ENCODE results near the gene KIAA0232.

Gene KIAA0232

GRCh38 chr4:6851962-6852361 lies 69.4 kb downstream of the KIAA0232 start:
- no peak for DNase-seq

GRCh38 chr4:6852582-6852981 lies 70.1 kb downstream of the KIAA0232 start:
- peak; percentile 33 to 68 for DNase-seq

GRCh38 chr4:6854098-6854744 lies 71.7 kb downstream of the KIAA0232 start:
- DNase-seq = no peak

GRCh38 chr4:6855692-6856297 lies 73.3 kb downstream of the KIAA0232 start:
- no peak for DNase-seq

- DNase-seq = no peak
Observed at GRCh38 chr4:6856391-6856790, 73.9 kb downstream of the KIAA0232 start.

GRCh38 chr4:6857009-6857882 lies 74.7 kb downstream of the KIAA0232 start:
- DNase-seq = no peak

GRCh38 chr4:6858997-6859396 lies 76.5 kb downstream of the KIAA0232 start:
- no peak for DNase-seq

GRCh38 chr4:6859543-6859942 lies 77.0 kb downstream of the KIAA0232 start:
- no peak for DNase-seq

- DNase-seq = no peak
Observed at GRCh38 chr4:6868386-6868785, 85.9 kb downstream of the KIAA0232 start.

- DNase-seq = no peak
Observed at GRCh38 chr4:6869944-6870343, 87.4 kb downstream of the KIAA0232 start.

- peak; percentile 28 to 59 for DNase-seq
Observed at GRCh38 chr4:6873291-6873690, 90.8 kb downstream of the KIAA0232 start.

GRCh38 chr4:6873792-6874461 lies 91.4 kb downstream of the KIAA0232 start:
- peak in 1 of 2 experiments; percentile 61 for DNase-seq

- no peak for DNase-seq
Observed at GRCh38 chr4:6874981-6875380, 92.5 kb downstream of the KIAA0232 start.

- no peak for DNase-seq
Observed at GRCh38 chr4:6875431-6875831, 92.9 kb downstream of the KIAA0232 start.

GRCh38 chr4:6876440-6876839 lies 93.9 kb downstream of the KIAA0232 start:
- DNase-seq = no peak

- DNase-seq = no peak
Observed at GRCh38 chr4:6877067-6877466, 94.5 kb downstream of the KIAA0232 start.

GRCh38 chr4:6878451-6879059 lies 96.0 kb downstream of the KIAA0232 start:
- no peak for DNase-seq

- DNase-seq = no peak
Observed at GRCh38 chr4:6880691-6881090, 98.2 kb downstream of the KIAA0232 start.

- no peak for DNase-seq
Observed at GRCh38 chr4:6881908-6882307, 99.4 kb downstream of the KIAA0232 start.

GRCh38 chr4:6884341-6884870 lies 101.9 kb downstream of the KIAA0232 start:
- DNase-seq = no peak

GRCh38 chr4:6885953-6886557 lies 103.5 kb downstream of the KIAA0232 start:
- DNase-seq = peak; percentile 65 to 94

- no peak for DNase-seq
Observed at GRCh38 chr4:6886886-6887285, 104.4 kb downstream of the KIAA0232 start.
